ENCODE results near the gene CARD9. TPM values are rescaled to one million over a fixed set of nuclear protein-coding genes. Genes with fewer than 3 reads are reported as not detected.

CARD9 gene
- total RNA-seq, 4 donors from 2014 or later, result 1.1 to 5.6 (median 2.0) TPM

DNA sequence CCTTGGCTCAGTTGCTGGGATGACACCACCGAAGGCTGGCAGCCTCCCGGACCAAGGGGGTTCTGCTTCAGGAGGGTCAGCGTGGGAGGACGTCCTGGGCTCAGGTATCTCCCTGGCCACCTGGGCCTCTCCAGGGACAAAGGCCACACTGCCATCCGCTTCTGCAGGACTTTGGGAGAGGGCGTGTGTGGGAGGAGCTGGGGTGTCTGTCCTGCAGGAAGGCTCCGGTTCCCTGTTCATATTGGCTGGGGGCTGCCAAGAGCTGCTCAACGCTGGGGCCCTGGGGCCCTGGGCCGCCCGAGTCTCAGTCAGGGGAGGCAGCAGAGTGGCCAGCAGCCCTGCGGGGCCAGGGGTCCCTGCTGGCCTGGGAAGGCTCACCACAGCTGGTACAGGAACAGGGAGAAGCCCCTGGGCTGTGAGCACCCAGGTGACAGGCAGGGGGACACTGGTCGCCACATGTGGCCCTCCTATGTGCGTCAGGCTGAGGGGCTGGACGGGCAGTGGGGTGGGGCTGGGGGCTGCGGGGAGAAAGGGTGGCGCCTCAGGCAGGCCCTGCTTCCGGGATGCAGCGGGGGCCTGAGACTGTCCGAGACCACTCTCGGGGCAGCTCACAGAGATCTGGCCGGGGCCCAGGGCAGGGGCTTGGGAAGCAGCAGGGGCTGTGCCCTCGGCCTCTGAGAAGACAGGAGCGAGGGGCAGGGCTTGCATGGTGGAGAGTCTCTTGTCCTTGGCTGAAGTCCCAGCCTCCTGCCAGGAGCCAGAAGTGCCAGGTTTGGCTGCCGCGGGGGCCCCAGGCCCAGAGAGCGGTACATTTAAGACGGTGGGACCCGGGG lies 4.9 kb upstream of the CARD9 start:
- H3K27ac ChIP-seq, result no peak overlapping the region
- intact Hi-C loops (cut with DNase I; ENCODE audit: low total_unique reads), result no loop called here
- H3K4me3 ChIP-seq, result no peak overlapping the region
- peaks cover 0 to under 1% (median 0%) of the 10 kb centered on the region in 4 donors for H3K4me1 ChIP-seq
- WGBS, 2 donors (ENCODE audit: low coverage in 1 of 2), result 87 to 90% methylated on average over 3 to 23 of the region's 28 CpGs
- H3K27me3 ChIP-seq, result no peaks in the 10 kb centered on the region
- peaks cover 0 to 11% (median 3%) of the 10 kb centered on the region in 4 donors for H3K36me3 ChIP-seq
- in situ Hi-C loops (cut with MboI; ENCODE audit: low pct_ligation_motif_present in 1 of 4, low pct_unique_long_range_greater_than_20kb in 1 of 4, low sequenced_read_pairs in 3 of 4), result no loop called here
- no peak for DNase-seq
- no peaks in the 10 kb centered on the region for H3K9me3 ChIP-seq
- TF ChIP-seq EP300 (IDR thresholded peaks at IDR 0.05; ENCODE audit: low read depth) (no peak), POLR2AphosphoS5 (IDR thresholded peaks at IDR 0.05) (no peak), POLR2A (IDR thresholded peaks at IDR 0.05) (no peak)
- TF ChIP-seq, protein P1, sequence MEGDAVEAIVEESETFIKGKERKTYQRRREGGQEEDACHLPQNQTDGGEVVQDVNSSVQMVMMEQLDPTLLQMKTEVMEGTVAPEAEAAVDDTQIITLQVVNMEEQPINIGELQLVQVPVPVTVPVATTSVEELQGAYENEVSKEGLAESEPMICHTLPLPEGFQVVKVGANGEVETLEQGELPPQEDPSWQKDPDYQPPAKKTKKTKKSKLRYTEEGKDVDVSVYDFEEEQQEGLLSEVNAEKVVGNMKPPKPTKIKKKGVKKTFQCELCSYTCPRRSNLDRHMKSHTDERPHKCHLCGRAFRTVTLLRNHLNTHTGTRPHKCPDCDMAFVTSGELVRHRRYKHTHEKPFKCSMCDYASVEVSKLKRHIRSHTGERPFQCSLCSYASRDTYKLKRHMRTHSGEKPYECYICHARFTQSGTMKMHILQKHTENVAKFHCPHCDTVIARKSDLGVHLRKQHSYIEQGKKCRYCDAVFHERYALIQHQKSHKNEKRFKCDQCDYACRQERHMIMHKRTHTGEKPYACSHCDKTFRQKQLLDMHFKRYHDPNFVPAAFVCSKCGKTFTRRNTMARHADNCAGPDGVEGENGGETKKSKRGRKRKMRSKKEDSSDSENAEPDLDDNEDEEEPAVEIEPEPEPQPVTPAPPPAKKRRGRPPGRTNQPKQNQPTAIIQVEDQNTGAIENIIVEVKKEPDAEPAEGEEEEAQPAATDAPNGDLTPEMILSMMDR (IDR thresholded peaks at IDR 0.05), result no peak

DNA sequence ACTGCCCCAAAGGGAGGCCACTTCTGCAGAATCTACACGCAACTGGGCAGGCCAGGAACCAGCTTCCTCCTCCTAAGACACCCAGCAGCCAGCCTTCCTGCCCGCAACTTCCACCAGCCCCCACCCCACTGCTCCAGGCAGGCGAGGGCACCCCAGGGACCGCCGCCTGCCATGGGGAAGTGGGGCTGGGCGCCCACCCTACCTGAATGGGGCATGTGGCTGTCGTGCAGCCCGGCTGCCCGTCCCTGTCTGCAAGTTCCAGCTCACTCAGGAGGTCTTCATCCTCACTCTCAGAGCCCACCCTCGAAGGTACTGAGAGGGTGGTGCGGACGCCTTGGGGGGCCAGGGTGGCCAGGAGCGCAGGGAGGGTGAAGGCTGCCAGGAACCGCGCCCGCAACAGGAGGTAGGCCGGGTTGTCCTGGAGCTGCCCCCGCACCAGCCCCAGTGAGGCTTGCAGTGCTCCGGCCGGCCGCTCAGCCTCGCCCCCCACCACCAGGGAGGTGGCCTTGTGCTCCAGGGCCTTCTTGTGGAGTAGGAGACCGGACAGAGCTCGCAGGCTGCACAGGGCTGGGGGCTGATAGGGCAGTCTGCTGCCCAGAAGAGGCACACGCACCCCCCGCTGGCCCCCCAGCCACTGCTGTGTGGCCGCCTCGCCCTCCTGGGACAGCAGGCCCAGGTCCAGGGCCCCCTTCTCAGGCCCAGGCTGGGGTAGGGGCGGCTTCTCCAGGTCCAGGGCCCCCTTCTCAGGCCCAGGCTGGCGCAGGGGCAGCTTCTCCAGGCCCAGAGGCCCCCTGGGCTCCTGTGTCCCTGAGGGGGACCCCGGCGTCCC lies 4.1 kb upstream of the CARD9 start:
- peaks cover 0 to 8% (median 1%) of the 10 kb centered on the region in 4 donors for H3K4me1 ChIP-seq
- in situ Hi-C loops (cut with MboI; ENCODE audit: low pct_ligation_motif_present in 1 of 4, low pct_unique_long_range_greater_than_20kb in 1 of 4, low sequenced_read_pairs in 3 of 4), result no loop called here

DNA sequence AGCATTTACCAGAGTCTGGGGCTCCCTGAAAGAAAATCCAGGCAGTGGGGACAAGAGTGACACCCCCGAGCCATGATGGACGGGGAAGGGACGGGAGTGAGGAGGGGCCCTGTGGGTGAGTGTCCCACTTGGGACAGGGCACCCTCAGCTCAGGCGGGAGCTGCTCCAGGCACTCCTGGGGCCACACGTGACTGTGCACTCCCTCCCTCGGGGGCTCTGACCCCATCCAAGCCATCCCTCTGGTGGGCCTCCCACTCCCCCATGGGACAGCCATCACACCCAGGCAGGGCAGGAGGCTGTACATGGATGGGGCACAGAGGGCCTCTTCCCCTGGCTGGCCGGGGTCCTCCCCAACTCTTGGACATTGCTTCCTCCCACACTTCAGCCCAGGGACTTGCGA lies 3.0 kb upstream of the CARD9 start:
- H3K9me3 ChIP-seq, result no peaks in the 10 kb centered on the region
- in situ Hi-C loops (cut with MboI; ENCODE audit: low pct_ligation_motif_present in 1 of 4, low pct_unique_long_range_greater_than_20kb in 1 of 4, low sequenced_read_pairs in 3 of 4) (no loop called here), intact Hi-C loops (cut with DNase I; ENCODE audit: low total_unique reads) (no loop called here)
- H3K4me1 ChIP-seq, result peaks cover 0 to 12% (median 6%) of the 10 kb centered on the region in 4 donors
- no peak overlapping the region for H3K4me3 ChIP-seq
- no peak overlapping the region for H3K27ac ChIP-seq
- no peak for DNase-seq
- H3K27me3 ChIP-seq, result no peaks in the 10 kb centered on the region
- WGBS, 2 donors (ENCODE audit: low coverage in 1 of 2), result 86% methylated on average over 8 of the region's 8 CpGs; no CpG with 5 or more reads in 1 of the 2 donors
- TF ChIP-seq, protein P1 (IDR thresholded peaks at IDR 0.05), result no peak
- TF ChIP-seq POLR2AphosphoS5 (IDR thresholded peaks at IDR 0.05), result no peak
- no peak for TF ChIP-seq EP300 (IDR thresholded peaks at IDR 0.05; ENCODE audit: low read depth)
- no peak for TF ChIP-seq POLR2A (IDR thresholded peaks at IDR 0.05)
- H3K36me3 ChIP-seq, result no peaks in the 10 kb centered on the region

More for the DNA sequence above, 4.1 kb upstream of the CARD9 start:
- no peaks in the 10 kb centered on the region for H3K9me3 ChIP-seq
- H3K27me3 ChIP-seq, result no peaks in the 10 kb centered on the region
- 93% methylated on average over 31 of the region's 32 CpGs; no CpG with 5 or more reads in 1 of the 2 donors for WGBS, 2 donors (ENCODE audit: low coverage in 1 of 2)
- no peak for TF ChIP-seq POLR2AphosphoS5 (IDR thresholded peaks at IDR 0.05)
- TF ChIP-seq POLR2A (IDR thresholded peaks at IDR 0.05), result no peak
- no peak overlapping the region for H3K27ac ChIP-seq
- no peak overlapping the region for H3K4me3 ChIP-seq
- DNase-seq, result no peak
- intact Hi-C loops (cut with DNase I; ENCODE audit: low total_unique reads), result no loop called here
- peaks cover 0 to 4% (median 1%) of the 10 kb centered on the region in 4 donors for H3K36me3 ChIP-seq

DNA sequence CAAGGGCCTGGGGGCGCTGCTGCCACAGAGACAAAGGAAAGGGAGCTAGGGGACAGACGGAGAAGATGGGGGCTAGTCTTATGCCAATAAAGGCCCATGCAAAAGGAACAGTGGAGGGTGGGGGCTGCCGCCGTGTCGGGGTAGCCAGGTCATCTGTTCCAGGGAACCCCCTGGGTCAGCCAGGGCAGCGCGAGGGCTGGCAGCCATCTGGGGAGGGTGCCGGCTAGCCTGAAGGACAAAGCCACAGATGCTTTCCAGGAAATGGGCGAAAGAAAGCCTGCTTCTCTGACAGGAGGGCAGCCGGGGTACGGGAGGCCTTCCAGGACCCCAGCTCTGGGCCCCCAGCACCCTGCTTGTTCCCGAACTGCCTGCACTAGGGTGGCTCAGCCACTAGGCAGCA lies 1.6 kb upstream of the CARD9 start:
- in situ Hi-C loops (cut with MboI; ENCODE audit: low pct_ligation_motif_present in 1 of 4, low pct_unique_long_range_greater_than_20kb in 1 of 4, low sequenced_read_pairs in 3 of 4), result no loop called here
- Histone ChIP-seq H3K4me1 (peaks cover 0 to 12% (median 6%) of the 10 kb centered on the region in 4 donors), H3K4me3 (no peak overlapping the region), H3K27me3 (no peaks in the 10 kb centered on the region), H3K9me3 (no peaks in the 10 kb centered on the region), H3K36me3 (no peaks in the 10 kb centered on the region), H3K27ac (no peak overlapping the region)
- intact Hi-C loops (cut with DNase I; ENCODE audit: low total_unique reads), result no loop called here
- no peak for TF ChIP-seq POLR2A (IDR thresholded peaks at IDR 0.05)
- TF ChIP-seq POLR2AphosphoS5 (IDR thresholded peaks at IDR 0.05), result no peak
- TF ChIP-seq, protein P1 (IDR thresholded peaks at IDR 0.05), result no peak
- TF ChIP-seq EP300 (IDR thresholded peaks at IDR 0.05; ENCODE audit: low read depth), result no peak
- no peak for DNase-seq
- 94% methylated on average over 12 of the region's 12 CpGs; no CpG with 5 or more reads in 1 of the 2 donors for WGBS, 2 donors (ENCODE audit: low coverage in 1 of 2)

All from transverse colon (tissue), 4 donors.